Hippocampal formation (tissue), 2 donors: ENCODE measurements around the gene HCAR2.
"Not testable (repeated sequence)": the region's sequence is repeated elsewhere in the genome, so short reads cannot be mapped to it uniquely, and the experiment has no call there.

Experiments
- DNase-seq, 2 donors: peaks; one replicate each; lab custom pipeline; 2025; lab: John Stamatoyannopoulos, UW

Gene HCAR2

GRCh38 chr12:122716658-122717057, 13.5 kb upstream of the HCAR2 start, which contains the start of gene HCAR3:
Gene HCAR3, minus strand, starts transcription at chr12:122716811. Its CDS starts 74 bp downstream, at chr12:122716737.
- DNase-seq, result not testable (repeated sequence)

GRCh38 chr12:122715211-122715610, 12.1 kb upstream of the HCAR2 start:
- DNase-seq, result not testable (repeated sequence)

DNA sequence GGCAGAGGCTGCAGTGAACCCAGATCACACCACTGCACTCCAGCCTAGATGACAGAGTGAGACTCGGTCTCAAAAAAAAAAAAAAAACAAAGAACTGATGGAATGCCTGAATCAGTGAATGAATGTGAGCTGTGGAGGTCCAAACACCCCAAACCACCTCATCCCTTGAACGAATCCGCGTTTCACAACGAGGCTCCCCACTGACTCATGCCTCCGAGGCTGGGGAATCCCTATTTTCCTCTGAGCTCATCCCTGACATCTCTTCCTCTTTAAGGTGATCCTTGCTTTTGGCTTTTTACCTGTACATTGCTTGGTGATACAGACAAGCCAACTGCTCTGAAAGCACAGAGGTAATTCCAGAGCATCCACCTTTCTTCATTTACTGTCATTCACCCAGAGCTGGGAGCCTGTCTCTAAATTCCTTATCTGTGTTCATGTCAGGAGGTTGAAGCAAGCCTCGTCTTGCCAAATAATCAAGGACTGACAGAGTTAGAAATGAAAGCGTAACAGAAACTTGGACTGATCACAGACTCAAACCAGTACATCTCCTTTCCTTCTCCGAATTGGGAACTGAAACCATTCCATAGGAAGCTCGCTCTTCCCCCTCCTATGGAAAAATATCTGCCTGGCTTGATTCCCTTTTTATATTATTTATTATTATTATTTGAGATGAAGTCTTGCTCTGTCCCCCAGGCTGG, 10.5 kb upstream of the HCAR2 start:
- DNase-seq, result not testable (repeated sequence)

- DNase-seq, result not testable (repeated sequence)
These were observed 8.1 kb upstream of the HCAR2 start for GRCh38 chr12:122711266-122711665.

- not testable (repeated sequence) for DNase-seq
These were observed 7.2 kb upstream of the HCAR2 start for GRCh38 chr12:122710341-122710740.

GRCh38 chr12:122709287-122709686, 6.1 kb upstream of the HCAR2 start:
- not testable (repeated sequence) for DNase-seq

- DNase-seq, result not testable (repeated sequence)
These were observed 684 bp upstream of the HCAR2 start for GRCh38 chr12:122703841-122704240.

GRCh38 chr12:122701481-122701880, 1.7 kb downstream of the HCAR2 start:
- not testable (repeated sequence) for DNase-seq

GRCh38 chr12:122700038-122700710, 3.0 kb downstream of the HCAR2 start:
- DNase-seq, result not testable (repeated sequence)

- not testable (repeated sequence) for DNase-seq
These were observed 6.2 kb downstream of the HCAR2 start for GRCh38 chr12:122696922-122697321.

- no peak for DNase-seq
These were observed 11.6 kb downstream of the HCAR2 start for GRCh38 chr12:122691566-122691965.

DNA sequence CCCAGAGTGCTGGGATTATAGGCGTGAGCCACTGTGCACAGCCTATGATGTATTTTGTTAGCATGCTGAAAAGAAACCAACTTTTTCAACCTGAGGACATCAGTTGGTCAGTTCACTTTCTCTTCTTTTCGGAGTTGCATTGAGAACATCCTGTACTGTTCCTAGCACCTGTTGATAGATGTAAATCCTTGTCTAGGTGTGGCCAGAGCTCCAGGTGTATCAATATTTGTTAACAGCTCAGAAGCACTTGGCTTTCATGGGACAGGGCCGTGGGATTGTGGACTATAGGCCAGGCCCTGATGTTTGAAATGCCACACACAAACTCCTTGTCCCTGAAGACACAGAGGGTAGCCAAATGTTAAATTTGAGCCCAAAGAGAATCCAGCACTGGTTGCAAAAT, 14.9 kb downstream of the HCAR2 start:
- no peak for DNase-seq

DNA sequence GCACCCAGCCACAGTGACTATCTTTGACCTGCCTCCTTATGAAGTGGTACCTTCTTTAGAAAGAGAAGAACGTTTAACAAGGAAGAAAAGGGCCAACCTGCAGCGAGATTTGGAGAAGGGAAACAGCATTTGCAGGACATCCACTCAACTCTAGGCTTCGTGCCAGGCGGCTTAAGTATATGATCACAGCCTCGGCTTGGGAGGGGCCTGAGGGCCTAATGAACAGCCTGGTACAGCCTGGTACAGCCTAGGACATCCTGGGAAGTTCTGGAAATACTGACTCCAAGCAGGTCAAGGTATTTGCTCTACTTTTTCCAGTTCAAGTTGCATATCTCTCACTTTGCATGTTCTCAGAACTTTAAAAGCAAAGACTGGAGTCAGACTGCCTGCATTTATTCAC, 16.1 kb downstream of the HCAR2 start:
- DNase-seq, result no peak

- DNase-seq, result no peak
These were observed 16.6 kb downstream of the HCAR2 start for GRCh38 chr12:122686538-122686937.

- no peak for DNase-seq
These were observed 18.8 kb downstream of the HCAR2 start for GRCh38 chr12:122684297-122684813.

- no peak for DNase-seq
These were observed 21.3 kb downstream of the HCAR2 start for GRCh38 chr12:122681814-122682213.

GRCh38 chr12:122680989-122681388, 22.2 kb downstream of the HCAR2 start:
- DNase-seq, result not testable (repeated sequence)

GRCh38 chr12:122676781-122677180, 26.4 kb downstream of the HCAR2 start:
- not testable (repeated sequence) for DNase-seq

- DNase-seq, result not testable (repeated sequence)
These were observed 27.1 kb downstream of the HCAR2 start for GRCh38 chr12:122676015-122676414.

DNA sequence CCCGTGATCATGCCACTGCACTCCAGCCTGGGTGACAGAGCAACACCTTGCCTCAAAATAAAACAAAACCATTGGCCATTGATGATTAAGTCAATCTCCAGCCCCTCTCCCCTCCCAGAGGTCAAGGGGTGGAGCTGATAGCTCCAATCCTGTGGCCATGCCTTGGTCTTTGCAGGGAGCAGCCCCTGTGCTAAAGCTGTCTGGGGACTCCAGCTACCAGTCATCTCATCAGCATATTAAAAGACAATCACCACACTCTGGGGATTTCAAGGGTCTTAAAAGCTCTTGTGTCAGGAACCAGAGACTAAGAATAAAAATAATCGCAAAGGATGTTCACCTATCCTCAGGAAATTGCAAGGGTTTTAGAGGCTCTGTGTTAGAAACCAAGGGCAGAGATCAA, 30.6 kb downstream of the HCAR2 start:
- no peak for DNase-seq

DNA sequence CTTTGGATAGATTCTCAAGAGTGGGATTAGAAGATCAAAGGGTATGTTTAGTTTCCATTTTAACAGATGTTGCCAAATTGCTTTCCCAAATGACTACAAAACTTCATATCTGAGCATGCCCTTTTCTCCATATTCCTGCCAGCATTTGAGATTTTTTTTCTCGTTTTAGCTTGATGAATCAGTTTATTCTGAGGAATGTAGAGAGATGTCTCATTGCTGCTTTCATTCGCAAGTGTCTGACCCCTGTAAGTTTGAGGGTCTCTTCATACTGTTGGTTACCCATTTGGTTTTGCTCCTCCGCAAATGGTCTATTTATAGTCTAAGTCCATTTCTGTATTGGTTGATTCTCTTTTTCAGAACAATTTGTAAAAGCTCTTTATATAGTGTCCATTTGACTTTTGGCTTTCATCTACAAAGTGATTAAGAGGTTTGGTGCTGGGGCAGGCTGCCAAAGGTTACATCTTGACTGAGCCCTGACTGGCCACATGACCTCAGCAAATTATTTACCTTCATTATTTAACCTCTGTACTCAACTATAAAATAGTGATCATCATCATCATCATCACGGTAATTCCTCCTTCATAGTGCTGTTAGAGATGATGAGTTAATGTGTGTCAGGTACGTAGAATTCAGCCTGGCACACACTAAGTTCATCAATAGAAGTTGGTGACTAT, 33.6 kb downstream of the HCAR2 start:
- no peak for DNase-seq

DNA sequence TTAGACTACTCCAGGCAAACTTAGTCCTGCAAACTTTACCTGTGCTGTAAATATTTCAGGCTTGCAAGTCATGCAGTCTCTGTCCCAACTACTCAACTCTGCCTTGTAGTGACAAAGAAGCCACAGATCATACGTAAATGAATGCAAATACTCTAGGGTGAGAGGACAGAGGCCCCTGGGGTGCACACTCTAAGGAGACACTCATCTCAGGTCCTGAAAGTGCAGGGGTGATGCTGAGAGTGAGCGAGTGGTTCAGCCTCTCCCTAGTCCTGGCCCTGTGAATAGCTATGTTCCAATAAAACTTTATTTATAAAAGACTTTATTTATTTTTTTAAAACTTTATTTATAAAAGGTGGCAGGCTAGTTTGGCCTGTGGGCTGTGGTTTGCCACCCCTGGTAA, 34.9 kb downstream of the HCAR2 start:
- no peak for DNase-seq

- DNase-seq, result no peak
These were observed 37.4 kb downstream of the HCAR2 start for GRCh38 chr12:122665759-122666158.
